KMS-11 (cell line): ENCODE results near the gene TLX1.

Source experiments
- H2AFZ ChIP-seq: fragments of 200-600 bp; sonication (generic); 2 replicates; pipeline ENCODE4 v1.6.1; 2016; ENCODE audit warnings: antibody characterized with exemption, mixed run types, low read depth
- H3K27ac ChIP-seq: fragments of 200-600 bp; sonication (generic); 2 replicates; pipeline ENCODE4 v1.6.1; 2016; ENCODE audit warnings: mild to moderate bottlenecking, mixed run types
- H3K27me3 ChIP-seq: fragments of 200-600 bp; sonication (generic); 2 replicates; pipeline ENCODE4 v1.6.1; 2017; ENCODE audit warnings: mild to moderate bottlenecking, low read depth, mixed run types, moderate library complexity; ENCODE audit not compliant: insufficient read depth
- H3K36me3 ChIP-seq: fragments of 200-600 bp; sonication (generic); 2 replicates; pipeline ENCODE4 v1.6.1; 2017; ENCODE audit warnings: mild to moderate bottlenecking, mixed run types; ENCODE audit not compliant: insufficient read depth
- H3K4me1 ChIP-seq: fragments of 200-600 bp; sonication (generic); 2 replicates; pipeline ENCODE4 v1.6.1; 2016; ENCODE audit warnings: mild to moderate bottlenecking, low read depth, mixed run types; ENCODE audit not compliant: poor library complexity, severe bottlenecking
- H3K4me2 ChIP-seq: fragments of 200-600 bp; sonication (generic); 2 replicates; pipeline ENCODE4 v1.7.0; 2016; ENCODE audit warnings: mild to moderate bottlenecking, mixed run types
- H3K4me3 ChIP-seq: fragments of 200-600 bp; sonication (generic); IDR thresholded peaks from 2 replicates; pipeline ENCODE4 v1.6.1; 2017; ENCODE audit warnings: low read depth, low read length, mixed read lengths; ENCODE audit not compliant: insufficient read depth
- H3K79me2 ChIP-seq: fragments of 200-600 bp; sonication (generic); 2 replicates; pipeline ENCODE4 v1.6.1; 2016; ENCODE audit warnings: low read depth, mixed run types; ENCODE audit not compliant: insufficient read depth
- H3K9ac ChIP-seq: fragments of 200-600 bp; sonication (generic); 2 replicates; pipeline ENCODE4 v1.6.1; 2016; ENCODE audit warnings: mild to moderate bottlenecking, mixed run types
- H4K20me1 ChIP-seq: fragments of 200-600 bp; sonication (generic); 2 replicates; pipeline ENCODE4 v1.6.1; 2016; ENCODE audit warnings: mild to moderate bottlenecking, mixed run types; ENCODE audit not compliant: insufficient read depth
- TF ChIP-seq, protein P1 (sequence below): fragments of 200-600 bp; sonication (generic); conservative IDR thresholded peaks from 2 replicates; pipeline ENCODE4 v1.6.1; 2017; ENCODE audit warnings: low read depth, mild to moderate bottlenecking, antibody characterized with exemption, low read length, moderate library complexity, mixed read lengths

The TLX1 gene

DNA sequence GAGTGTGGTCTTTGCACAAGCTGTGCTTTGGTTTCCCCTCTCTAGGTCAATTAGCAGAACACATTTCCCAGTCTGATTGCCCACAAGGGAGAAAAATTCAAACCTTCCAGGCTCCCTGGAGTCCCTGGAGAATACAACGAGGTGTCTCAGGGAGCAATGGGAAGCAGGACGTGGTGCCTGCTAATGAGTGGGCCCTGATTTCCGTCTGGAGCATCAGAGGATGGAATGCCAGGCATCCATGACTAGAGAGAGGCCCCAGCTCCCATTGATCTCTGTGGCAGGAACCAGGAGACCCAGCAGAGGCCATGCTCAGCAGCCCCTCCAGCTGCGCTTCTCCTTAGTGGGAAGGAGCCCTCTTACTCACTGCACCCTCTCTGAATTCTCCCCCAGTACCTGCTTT is 33.2 kb upstream of the TLX1 start:
- Histone ChIP-seq H3K4me2 (no peak overlapping the region), H3K27ac (no peak overlapping the region), H3K4me1 (peaks cover 3% of the 10 kb centered on the region), H3K4me3 (no peak overlapping the region), H4K20me1 (no peaks in the 10 kb centered on the region), H2AFZ (no peak overlapping the region), H3K79me2 (no peaks in the 10 kb centered on the region), H3K9ac (no peak overlapping the region), H3K27me3 (peaks cover 28% of the 10 kb centered on the region; the same call in 1 of the 2 replicates), H3K36me3 (no peaks in the 10 kb centered on the region)
- TF ChIP-seq, protein P1, sequence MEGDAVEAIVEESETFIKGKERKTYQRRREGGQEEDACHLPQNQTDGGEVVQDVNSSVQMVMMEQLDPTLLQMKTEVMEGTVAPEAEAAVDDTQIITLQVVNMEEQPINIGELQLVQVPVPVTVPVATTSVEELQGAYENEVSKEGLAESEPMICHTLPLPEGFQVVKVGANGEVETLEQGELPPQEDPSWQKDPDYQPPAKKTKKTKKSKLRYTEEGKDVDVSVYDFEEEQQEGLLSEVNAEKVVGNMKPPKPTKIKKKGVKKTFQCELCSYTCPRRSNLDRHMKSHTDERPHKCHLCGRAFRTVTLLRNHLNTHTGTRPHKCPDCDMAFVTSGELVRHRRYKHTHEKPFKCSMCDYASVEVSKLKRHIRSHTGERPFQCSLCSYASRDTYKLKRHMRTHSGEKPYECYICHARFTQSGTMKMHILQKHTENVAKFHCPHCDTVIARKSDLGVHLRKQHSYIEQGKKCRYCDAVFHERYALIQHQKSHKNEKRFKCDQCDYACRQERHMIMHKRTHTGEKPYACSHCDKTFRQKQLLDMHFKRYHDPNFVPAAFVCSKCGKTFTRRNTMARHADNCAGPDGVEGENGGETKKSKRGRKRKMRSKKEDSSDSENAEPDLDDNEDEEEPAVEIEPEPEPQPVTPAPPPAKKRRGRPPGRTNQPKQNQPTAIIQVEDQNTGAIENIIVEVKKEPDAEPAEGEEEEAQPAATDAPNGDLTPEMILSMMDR: no peak

DNA sequence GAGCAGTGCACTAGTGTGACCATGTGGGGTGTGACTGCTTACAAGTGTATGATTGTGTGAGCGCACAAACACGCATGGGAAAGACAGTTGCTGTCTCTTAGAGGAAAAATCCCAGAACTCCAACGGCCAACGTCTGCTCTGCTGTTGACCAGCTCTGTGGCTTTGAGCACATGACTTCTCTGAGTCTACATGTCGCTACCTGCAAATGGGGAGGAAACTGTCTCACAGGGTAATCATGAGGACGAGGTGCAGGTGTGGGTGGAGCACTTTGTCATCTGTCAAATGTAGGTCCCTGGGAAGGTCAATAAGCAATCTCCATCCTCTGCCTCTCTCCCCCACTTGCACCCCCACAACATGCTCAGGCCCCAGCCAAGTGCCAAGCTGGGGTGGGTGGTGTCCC is 31.2 kb upstream of the TLX1 start:
- no peak overlapping the region for H3K9ac ChIP-seq
- peaks cover 16% of the 10 kb centered on the region; the same call in 1 of the 2 replicates for H3K27me3 ChIP-seq
- TF ChIP-seq, protein P1: no peak

DNA sequence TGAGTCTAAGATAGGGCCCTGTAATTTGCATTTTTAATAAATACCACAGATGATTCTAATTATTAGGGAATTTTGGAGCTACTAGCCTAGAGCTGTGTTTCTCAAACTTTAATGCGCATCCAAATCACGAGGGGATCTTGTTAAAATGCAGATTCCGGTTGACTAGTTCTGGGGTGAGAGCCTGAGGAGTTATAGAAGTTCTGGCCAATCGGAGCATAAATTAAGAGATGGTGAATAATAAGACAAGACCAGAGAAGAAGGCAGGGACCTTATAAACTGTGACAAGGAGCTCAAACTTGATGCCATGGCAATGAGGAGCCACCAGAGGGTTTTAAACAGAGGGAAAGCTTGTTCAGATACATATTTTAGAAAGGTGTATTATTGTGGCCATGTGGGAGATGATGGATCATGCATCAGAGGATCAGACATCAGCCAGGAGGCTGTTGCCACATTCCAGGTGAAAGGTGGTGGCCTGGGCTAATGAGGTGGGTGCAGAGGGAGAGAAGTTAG is 29.7 kb upstream of the TLX1 start:
- Histone ChIP-seq H3K4me3 (no peak overlapping the region), H3K36me3 (no peaks in the 10 kb centered on the region), H2AFZ (no peak overlapping the region), H4K20me1 (no peaks in the 10 kb centered on the region), H3K79me2 (no peaks in the 10 kb centered on the region), H3K4me1 (no peaks in the 10 kb centered on the region), H3K4me2 (no peak overlapping the region), H3K27me3 (peaks cover 16% of the 10 kb centered on the region; the same call in 1 of the 2 replicates), H3K27ac (no peak overlapping the region), H3K9ac (no peak overlapping the region)
- TF ChIP-seq, protein P1: no peak

More for the DNA sequence above, 31.2 kb upstream of the TLX1 start:
- H3K27ac ChIP-seq: no peak overlapping the region
- no peak overlapping the region for H3K4me3 ChIP-seq
- H3K4me1 ChIP-seq: peaks cover 3% of the 10 kb centered on the region
- H3K79me2 ChIP-seq: no peaks in the 10 kb centered on the region
- H2AFZ ChIP-seq: no peak overlapping the region
- no peaks in the 10 kb centered on the region for H4K20me1 ChIP-seq
- no peak overlapping the region for H3K4me2 ChIP-seq
- no peaks in the 10 kb centered on the region for H3K36me3 ChIP-seq

DNA sequence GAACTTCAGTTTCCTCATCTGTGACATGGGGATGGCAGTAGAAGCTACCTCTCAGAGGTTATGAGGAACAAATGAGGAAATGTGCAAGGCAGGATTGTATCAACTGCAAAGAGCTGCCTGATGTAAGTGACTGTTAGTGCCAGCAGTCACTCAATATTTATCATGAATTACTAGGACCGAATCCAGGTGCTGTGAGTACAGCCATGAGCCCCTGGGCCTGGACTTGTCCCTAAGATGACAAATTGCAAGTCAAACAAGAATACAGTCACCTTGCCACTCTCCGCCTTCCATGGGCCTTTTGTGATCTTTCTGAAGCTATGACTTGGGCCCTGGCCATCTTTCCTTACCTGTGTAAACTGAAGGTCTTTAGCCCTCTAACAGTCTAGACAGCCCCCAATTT is 27.7 kb upstream of the TLX1 start:
- Histone ChIP-seq H3K9ac (no peak overlapping the region), H3K79me2 (no peaks in the 10 kb centered on the region), H3K27ac (no peak overlapping the region), H3K36me3 (no peaks in the 10 kb centered on the region), H3K27me3 (peaks cover 16% of the 10 kb centered on the region; the same call in 1 of the 2 replicates), H3K4me3 (no peak overlapping the region), H4K20me1 (no peaks in the 10 kb centered on the region), H3K4me2 (no peak overlapping the region), H2AFZ (no peak overlapping the region), H3K4me1 (no peaks in the 10 kb centered on the region)
- TF ChIP-seq, protein P1: no peak
